Right ventricle myocardium superior (tissue), 1 donor: ENCODE results near the gene ANKRD29. TPM values are rescaled to one million over a fixed set of nuclear protein-coding genes. Genes with fewer than 3 reads are reported as not detected.

ENCODE experiments used
- ATAC-seq: fragments of 200-7000 bp; cut with Tn5 transposase; one replicate; pipeline ENCODE4 v1.9.1; 2020; ENCODE audit warnings: mild to moderate bottlenecking; ENCODE audit not compliant: poor library complexity
- DNase-seq: peaks from one replicate; pipeline ENCODE4 v3.0.0-alpha.2; 2020
- intact Hi-C: fragments of 100-400 bp; cut with DNase I; formaldehyde crosslinking; loops from one replicate; pipeline ENCODE4 v1.11.2; 2022
- total RNA-seq: library from RNA; stranded (reverse); fragmentation: NEBNext Ultra II Directional; extraction: Animal tissue kit (Norgen Biotek cat#: 25700); gene quantifications from one replicate; pipeline ENCODE4 v1.2.1, GENCODE V29; 2021
- donor health status: DM: no; HTN: yes; CAD: no; lungs with severe emphysema.

ANKRD29 gene
- total RNA-seq, 1 donor from 2014 or later, result 7.0 TPM

DNA sequence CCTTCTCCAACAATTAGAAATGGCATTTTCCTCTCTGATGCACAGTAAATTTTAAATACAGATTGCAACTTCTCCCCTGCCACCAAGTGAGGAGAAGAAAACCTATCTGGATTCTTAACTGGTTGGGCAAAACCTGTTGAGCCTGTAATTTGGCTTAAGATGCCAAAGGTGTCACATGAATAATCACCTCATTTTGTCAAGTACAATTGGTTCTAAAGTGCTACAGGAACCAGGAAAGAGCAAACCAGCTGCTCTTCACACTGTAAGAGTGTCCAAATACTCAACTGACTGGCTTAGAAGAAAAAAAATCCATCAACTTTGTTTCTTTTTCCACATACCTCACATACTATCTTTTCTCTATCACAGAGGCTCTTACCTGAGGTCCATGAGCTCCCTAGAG, 111.8 kb downstream of the ANKRD29 start:
- intact Hi-C loops, result no loop called here

More for the DNA sequence above, 111.8 kb downstream of the ANKRD29 start:
- DNase-seq, result no peak
- no peak for ATAC-seq

Other genes starting within 250 kb of the ANKRD29 start
- gene RIOK3, start 209.6 kb downstream of the ANKRD29 start, total RNA-seq, result 51.5 TPM
- 13.9 TPM for gene RMC1, start 159.4 kb downstream of the ANKRD29 start, total RNA-seq
- 9.8 TPM for gene NPC1, start 76.4 kb downstream of the ANKRD29 start, total RNA-seq
- 3.3 TPM for gene LAMA3, start 26.5 kb upstream of the ANKRD29 start, total RNA-seq